ENCODE data around the gene PDE2A. TPM values are rescaled to one million over a fixed set of nuclear protein-coding genes. Genes with fewer than 3 reads are reported as not detected.

Gene PDE2A
- polyA plus RNA-seq, 1 experiment, result 0.64 TPM

- no peak overlapping the region for H3K4me3 ChIP-seq (ENCODE audit: low read depth, low read length)
- ChIA-PET CTCF (interaction anchor here (0.7 to 1.0 kb wide), 5 partner anchors 8 to 855 kb away, joined by 3 read pairs; no protein-coding TSS in a partner anchor), POLR2A (no interaction called here)
- no peak for TF ChIP-seq CTCF (IDR thresholded peaks at IDR 0.05; ENCODE audit: insufficient read depth, low read depth, low read length)
- H3K27me3 ChIP-seq (ENCODE audit: control insufficient read depth, insufficient read depth, low read length), result peaks cover 22% of the 10 kb centered on the region
- H3K36me3 ChIP-seq (ENCODE audit: control insufficient read depth, insufficient read depth, low read length), result no peaks in the 10 kb centered on the region
- no peak for DNase-seq (ENCODE audit: low read depth)
Measured at GRCh38 chr11:72583177-72583553, 91.1 kb downstream of the PDE2A start.

- peaks cover 22% of the 10 kb centered on the region for H3K27me3 ChIP-seq (ENCODE audit: control insufficient read depth, insufficient read depth, low read length)
- no peak overlapping the region for H3K4me3 ChIP-seq (ENCODE audit: low read depth, low read length)
- TF ChIP-seq CTCF (IDR thresholded peaks at IDR 0.05; ENCODE audit: insufficient read depth, low read depth, low read length), result no peak
- H3K36me3 ChIP-seq (ENCODE audit: control insufficient read depth, insufficient read depth, low read length), result no peaks in the 10 kb centered on the region
- DNase-seq (ENCODE audit: low read depth), result no peak
- CTCF ChIA-PET, result interaction anchor here (0.7 to 1.0 kb wide), 5 partner anchors 9 to 856 kb away, joined by 3 read pairs; no protein-coding TSS in a partner anchor
- POLR2A ChIA-PET, result no interaction called here
Measured at GRCh38 chr11:72582206-72583176, 91.7 kb downstream of the PDE2A start.

GRCh38 chr11:72581067-72581466, 93.2 kb downstream of the PDE2A start:
- Histone ChIP-seq H3K27me3 (ENCODE audit: control insufficient read depth, insufficient read depth, low read length) (peaks cover 16% of the 10 kb centered on the region), H3K4me3 (ENCODE audit: low read depth, low read length) (no peak overlapping the region), H3K36me3 (ENCODE audit: control insufficient read depth, insufficient read depth, low read length) (no peaks in the 10 kb centered on the region)
- POLR2A ChIA-PET, result no interaction called here
- no peak for DNase-seq (ENCODE audit: low read depth)
- no peak for TF ChIP-seq CTCF (IDR thresholded peaks at IDR 0.05; ENCODE audit: insufficient read depth, low read depth, low read length)
- CTCF ChIA-PET, result interaction anchor here (1.1 kb wide), 1 partner anchor 104 kb away, joined by 3 read pairs; no protein-coding TSS in a partner anchor

- ChIA-PET POLR2A (no interaction called here), CTCF (interaction anchor here (1.1 kb wide), 1 partner anchor 104 kb away, joined by 3 read pairs; no protein-coding TSS in a partner anchor)
- no peak for DNase-seq (ENCODE audit: low read depth)
- H3K36me3 ChIP-seq (ENCODE audit: control insufficient read depth, insufficient read depth, low read length), result no peaks in the 10 kb centered on the region
- TF ChIP-seq CTCF (IDR thresholded peaks at IDR 0.05; ENCODE audit: insufficient read depth, low read depth, low read length), result no peak
- H3K27me3 ChIP-seq (ENCODE audit: control insufficient read depth, insufficient read depth, low read length), result peaks cover 13% of the 10 kb centered on the region
- no peak overlapping the region for H3K4me3 ChIP-seq (ENCODE audit: low read depth, low read length)
Measured at GRCh38 chr11:72580642-72580950, 93.6 kb downstream of the PDE2A start.

- POLR2A ChIA-PET, result no interaction called here
- no peak overlapping the region for H3K4me3 ChIP-seq (ENCODE audit: low read depth, low read length)
- no peak for TF ChIP-seq CTCF (IDR thresholded peaks at IDR 0.05; ENCODE audit: insufficient read depth, low read depth, low read length)
Measured at GRCh38 chr11:72579816-72580641, 94.2 kb downstream of the PDE2A start.

More at GRCh38 chr11:72579816-72580641, 94.2 kb downstream of the PDE2A start:
- no peak for DNase-seq (ENCODE audit: low read depth)
- CTCF ChIA-PET, result interaction anchor here (1.1 to 2.1 kb wide), 3 partner anchors 101 to 108 kb away, joined by 3 to 5 read pairs (median 4); no protein-coding TSS in a partner anchor
- H3K27me3 ChIP-seq (ENCODE audit: control insufficient read depth, insufficient read depth, low read length), result peaks cover 11% of the 10 kb centered on the region
- H3K36me3 ChIP-seq (ENCODE audit: control insufficient read depth, insufficient read depth, low read length), result no peaks in the 10 kb centered on the region

Measured in BJ (cell line).